Right lung (tissue), 5 donors: ENCODE measurements around the gene ATP6V1G3. TPM values are rescaled to one million over a fixed set of nuclear protein-coding genes. Genes with fewer than 3 reads are reported as not detected.
"Not testable (repeated sequence)": the region's sequence is repeated elsewhere in the genome, so short reads cannot be mapped to it uniquely, and the experiment has no call there.

ENCODE experiments used
- DNase-seq, 2 donors: peaks; one replicate each; pipeline ENCODE4 v3.0.0-alpha.2; 2013
- polyA plus RNA-seq, 5 donors: library from polyadenylated mRNA; unstranded; fragments of 120-200 nt; gene quantifications; one replicate each; pipeline versions ENCODE4 v1.2.1 to v1.2.3, GENCODE V29; 2013; ENCODE audit warnings: inconsistent platforms in 1 of 5, low replicate concordance in 1 of 5; ENCODE audit not compliant: insufficient read length in 5 of 5, insufficient read depth in 1 of 5

Gene ATP6V1G3
- polyA plus RNA-seq, 5 donors = not detected

- DNase-seq = no peak
Observed at GRCh38 chr1:198543670-198544260, 3.3 kb upstream of the ATP6V1G3 start.

DNA sequence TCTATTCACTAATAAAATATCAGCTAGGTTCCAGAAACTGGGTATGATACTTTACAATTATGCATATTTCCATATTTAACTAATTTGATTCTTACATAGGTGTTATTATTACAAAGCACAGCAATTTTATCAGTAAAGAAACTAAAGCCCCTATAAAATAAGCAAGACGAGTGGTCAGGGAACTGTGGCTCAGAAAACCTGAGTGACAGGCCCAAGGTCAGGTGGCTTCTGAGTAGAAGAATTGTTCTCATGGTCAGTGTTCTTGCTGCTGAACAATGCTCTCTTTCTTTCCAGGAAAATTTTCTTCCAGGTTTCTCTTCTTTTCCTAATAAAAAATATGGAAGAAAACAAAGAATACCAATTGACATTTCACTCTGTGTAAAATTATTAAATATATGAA lies 2.2 kb upstream of the ATP6V1G3 start:
- no peak for DNase-seq

DNA sequence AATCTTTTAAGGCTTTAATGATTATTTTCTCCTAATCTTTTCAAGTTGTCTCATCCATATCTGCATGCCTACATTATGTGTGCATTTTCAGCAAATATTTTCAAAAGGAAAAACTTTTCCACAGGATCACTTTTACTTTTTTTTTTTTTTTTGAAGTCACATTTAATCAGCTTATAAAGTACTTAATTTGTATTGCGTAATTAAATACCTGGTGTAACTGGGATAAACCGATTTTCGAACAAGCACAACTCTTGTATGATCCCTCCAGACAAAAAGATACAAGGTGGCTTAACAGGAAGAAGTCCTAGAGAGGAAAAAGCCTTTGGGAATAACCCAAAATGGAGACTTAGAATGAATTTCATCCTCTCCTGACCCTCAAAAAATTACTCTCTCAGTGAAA lies 1.3 kb upstream of the ATP6V1G3 start:
- no peak for DNase-seq

GRCh38 chr1:198538579-198539364 lies 1.7 kb downstream of the ATP6V1G3 start:
- no peak for DNase-seq

DNA sequence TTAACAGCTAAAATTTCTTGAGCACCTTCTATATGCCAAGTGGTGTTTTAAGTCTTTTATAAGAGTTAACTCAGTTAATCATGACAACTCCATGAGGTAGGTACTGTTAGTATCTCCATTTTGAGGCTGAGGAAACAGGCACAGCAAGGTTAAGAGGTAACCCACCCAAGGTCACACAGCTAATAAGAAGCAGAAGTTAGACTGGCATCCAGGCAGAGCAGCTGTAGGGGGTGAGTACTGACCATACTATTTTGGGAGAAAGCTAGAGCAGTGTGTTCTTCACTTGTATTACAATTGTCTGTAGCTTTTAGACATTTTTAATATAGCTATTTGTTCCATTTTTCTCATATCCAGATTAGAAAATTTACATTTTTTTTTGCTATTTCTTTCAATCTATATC lies 4.8 kb downstream of the ATP6V1G3 start:
- no peak for DNase-seq

- no peak for DNase-seq
Observed at GRCh38 chr1:198534548-198535418, 5.7 kb downstream of the ATP6V1G3 start.

- DNase-seq = no peak
Observed at GRCh38 chr1:198531891-198532290, 8.6 kb downstream of the ATP6V1G3 start.

GRCh38 chr1:198530953-198531352 lies 9.5 kb downstream of the ATP6V1G3 start:
- DNase-seq = no peak

- DNase-seq = peak; percentile 62 to 68
Observed at GRCh38 chr1:198529414-198529813, 11.1 kb downstream of the ATP6V1G3 start.

GRCh38 chr1:198528364-198528763 lies 12.1 kb downstream of the ATP6V1G3 start:
- DNase-seq = no peak

- no peak for DNase-seq
Observed at GRCh38 chr1:198524556-198524955, 15.9 kb downstream of the ATP6V1G3 start.

DNA sequence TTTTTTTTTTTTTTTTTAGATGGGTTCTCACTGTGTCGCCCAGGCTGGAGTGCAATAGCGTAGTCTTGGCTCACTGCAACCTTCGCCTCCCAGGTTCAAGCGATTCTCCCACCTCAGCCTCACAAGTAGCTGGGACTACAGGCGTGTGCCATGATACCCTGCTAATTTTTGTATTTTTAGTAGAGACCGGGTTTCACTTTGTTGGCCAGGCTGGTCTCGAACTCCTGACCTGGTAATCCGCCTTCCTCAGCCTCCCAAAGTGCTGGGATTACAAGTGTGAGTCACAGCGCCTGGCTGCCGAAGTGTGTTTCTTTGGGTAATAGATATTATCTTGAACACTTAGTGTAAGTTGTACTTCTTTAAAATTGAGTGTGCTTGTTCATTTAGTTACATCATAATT lies 16.4 kb downstream of the ATP6V1G3 start:
- DNase-seq = not testable (repeated sequence)

GRCh38 chr1:198523182-198523950 lies 17.1 kb downstream of the ATP6V1G3 start:
- DNase-seq = no peak

DNA sequence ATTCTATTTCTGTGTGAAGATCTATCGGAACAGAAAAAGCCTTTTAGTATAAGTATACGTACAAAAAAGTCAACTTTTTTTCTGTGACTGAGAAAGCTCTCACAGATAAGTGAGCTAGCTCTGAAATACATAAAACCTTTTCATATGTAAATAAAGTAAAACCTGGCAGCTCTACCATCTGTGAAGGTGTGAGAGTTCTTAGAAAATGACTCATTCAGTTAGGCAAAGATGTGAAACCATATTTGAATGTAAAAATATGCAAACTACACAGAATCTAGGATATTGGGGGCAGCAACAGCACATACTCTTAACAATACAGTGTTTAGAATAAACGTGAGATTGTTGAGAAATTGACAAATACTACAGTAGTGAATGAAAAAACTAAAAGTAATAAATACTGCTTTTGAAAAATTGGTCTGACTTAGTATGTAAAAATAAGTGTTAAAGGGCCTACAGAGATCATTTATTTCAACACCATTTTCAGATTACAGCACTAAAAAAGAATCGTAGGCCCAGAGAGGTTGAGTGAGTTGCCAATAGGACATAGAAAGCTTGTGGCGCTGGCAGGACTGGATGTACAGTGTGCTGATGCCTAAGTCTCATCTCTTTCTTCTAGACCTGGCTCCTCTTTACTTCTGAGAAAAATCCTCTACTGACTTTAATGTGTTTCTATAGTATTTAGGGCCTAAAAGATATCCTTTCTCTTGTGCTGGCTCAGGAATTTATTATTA lies 19.8 kb downstream of the ATP6V1G3 start:
- no peak for DNase-seq

DNA sequence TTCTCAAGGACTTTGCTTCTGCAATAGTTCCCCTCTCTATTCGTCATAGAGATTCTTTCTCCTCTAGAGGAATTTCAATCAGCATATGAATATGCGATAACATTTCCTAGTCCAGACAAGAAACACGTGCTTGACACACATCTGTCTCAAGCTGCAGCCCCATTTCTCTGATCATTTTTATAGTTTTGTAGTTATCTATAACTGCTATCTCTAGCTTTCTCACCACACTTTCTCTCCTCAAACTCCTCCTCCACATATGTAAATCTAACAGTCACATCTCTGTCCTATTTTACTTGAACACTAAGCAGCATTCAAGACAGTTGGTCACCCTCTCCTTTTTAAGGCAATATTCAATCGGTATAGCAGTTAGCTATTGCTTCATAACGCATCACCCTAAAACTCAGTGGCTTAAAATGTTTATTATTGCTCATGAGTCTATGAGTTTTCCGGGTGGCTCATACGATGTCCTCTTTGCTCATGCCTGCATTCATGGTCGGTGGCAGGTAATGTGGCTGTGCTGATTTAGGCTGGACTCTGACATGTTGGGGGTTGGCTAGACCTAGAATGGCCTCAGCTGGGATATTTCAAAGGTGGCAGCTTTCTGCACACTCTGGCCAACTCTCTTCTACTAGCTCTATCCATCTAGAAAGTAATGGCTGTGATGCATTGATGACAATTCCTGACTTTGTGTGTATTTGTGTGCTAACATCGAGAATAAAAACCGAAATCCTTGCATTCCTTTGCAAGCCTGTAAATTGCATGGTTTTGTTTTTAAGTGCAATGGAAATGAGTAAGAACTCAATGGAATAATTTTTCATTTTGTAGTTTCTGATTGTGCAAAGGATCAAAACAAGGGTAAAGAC lies 20.6 kb downstream of the ATP6V1G3 start:
- DNase-seq = no peak

- no peak for DNase-seq
Observed at GRCh38 chr1:198517623-198518199, 22.8 kb downstream of the ATP6V1G3 start.

- DNase-seq = no peak
Observed at GRCh38 chr1:198500096-198500495, 40.4 kb downstream of the ATP6V1G3 start.

- DNase-seq = no peak
Observed at GRCh38 chr1:198499588-198499987, 40.9 kb downstream of the ATP6V1G3 start.

GRCh38 chr1:198498881-198499280 lies 41.6 kb downstream of the ATP6V1G3 start:
- DNase-seq = no peak

- no peak for DNase-seq
Observed at GRCh38 chr1:198498103-198498385, 42.4 kb downstream of the ATP6V1G3 start.
